Skin of body (tissue), 2 donors: ENCODE results near the gene CSNK1A1. TPM values are rescaled to one million over a fixed set of nuclear protein-coding genes. Genes with fewer than 3 reads are reported as not detected.
A peak's percentile ranks its signal among the peaks of the same experiment; 100 is the strongest.
"Not testable (repeated sequence)": the region's sequence is repeated elsewhere in the genome, so short reads cannot be mapped to it uniquely, and the experiment has no call there.

Experiments used
- DNase-seq: peaks from one replicate; lab custom pipeline; 2025; lab: John Stamatoyannopoulos, UW
- total RNA-seq: library from RNA; depleted of rRNA; stranded (reverse); fragments of >200 nt; gene quantifications from one replicate; pipeline ENCODE4 v1.2.3, GENCODE V29; 2014

The CSNK1A1 gene
- 235 TPM for total RNA-seq

DNA sequence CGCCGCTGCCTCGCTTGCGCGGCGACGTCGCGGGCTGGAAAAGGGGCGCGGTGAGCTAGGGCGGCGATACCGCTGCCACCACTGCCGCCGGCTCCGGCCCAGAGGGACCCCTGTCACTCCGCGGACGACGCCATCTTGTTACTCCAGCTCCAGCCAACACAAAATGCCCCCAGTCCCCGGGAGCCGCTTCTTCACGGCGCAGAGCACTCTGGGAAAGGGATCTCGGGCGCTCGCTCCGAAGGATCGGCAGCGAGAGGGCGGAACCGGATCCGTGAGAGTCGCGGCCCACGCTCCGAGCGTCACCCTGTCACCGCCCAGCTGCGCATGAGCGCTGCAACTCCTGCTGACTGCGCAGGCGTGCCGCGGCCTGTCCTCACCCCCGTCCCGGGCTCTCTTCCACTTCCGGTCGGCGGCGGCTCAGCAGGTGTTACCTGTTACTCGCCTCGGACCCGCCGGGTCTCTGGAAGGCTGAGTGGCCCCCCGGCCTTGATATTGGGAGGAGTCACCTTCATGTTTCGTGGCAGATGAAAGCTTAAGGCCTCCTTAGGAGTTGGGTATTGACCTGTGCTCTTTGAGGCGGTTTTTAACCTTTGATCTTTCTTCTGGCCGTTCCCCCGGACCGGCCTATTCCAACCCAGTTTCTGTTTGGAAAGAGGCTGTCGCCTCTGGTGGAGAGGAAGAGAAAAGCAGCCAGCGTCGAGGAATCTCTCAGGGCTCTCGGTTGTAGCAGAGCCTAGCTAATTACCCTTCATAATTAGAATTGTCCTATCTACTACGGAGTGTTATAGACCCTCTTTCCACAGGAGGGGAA lies at the start of gene CSNK1A1:
TSS of gene CSNK1A1 (minus strand) at position 213 of the 811 bp plus-strand sequence. CDS start 475 bp downstream, outside the sequence.
- peak; percentile 99 for DNase-seq

DNA sequence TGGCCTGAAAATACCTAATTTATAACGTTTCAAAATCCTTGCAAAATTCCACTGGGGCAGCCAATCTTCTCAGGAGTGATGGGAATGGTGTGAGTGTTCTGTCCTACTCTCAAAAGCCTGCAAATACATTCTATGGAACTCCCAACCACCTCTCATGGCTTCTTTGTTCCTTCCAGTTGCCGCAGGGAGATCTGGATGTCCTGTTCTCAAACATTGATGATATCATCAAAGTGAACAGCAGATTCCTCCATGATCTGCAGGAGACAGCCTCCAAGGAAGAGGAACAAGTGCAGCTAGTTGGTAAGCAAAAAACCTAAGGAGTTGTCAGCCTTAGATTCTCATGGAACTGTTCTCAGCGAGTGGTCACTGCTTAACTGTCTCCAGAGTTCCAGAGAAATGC lies 49.7 kb upstream of the CSNK1A1 start:
- DNase-seq, result no peak

DNA sequence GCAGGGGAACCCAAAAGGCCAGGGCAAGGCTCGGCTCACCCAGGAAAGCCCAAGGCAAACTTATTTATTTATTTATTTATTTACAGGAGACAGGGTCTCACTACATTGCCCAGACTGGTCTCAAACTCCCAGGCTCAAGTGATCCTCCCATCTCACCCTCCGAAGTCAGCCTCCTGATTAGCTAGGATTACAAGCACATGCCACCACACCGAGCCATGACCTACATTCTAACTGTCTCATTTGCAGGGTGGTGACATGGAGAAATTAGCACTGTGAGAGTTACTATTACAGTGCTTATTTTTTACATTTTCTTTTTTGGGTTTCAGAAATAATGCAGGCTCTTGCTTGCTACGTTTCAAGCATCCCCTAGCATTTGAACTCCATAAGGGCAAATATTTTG lies 48.1 kb upstream of the CSNK1A1 start:
- no peak for DNase-seq

DNA sequence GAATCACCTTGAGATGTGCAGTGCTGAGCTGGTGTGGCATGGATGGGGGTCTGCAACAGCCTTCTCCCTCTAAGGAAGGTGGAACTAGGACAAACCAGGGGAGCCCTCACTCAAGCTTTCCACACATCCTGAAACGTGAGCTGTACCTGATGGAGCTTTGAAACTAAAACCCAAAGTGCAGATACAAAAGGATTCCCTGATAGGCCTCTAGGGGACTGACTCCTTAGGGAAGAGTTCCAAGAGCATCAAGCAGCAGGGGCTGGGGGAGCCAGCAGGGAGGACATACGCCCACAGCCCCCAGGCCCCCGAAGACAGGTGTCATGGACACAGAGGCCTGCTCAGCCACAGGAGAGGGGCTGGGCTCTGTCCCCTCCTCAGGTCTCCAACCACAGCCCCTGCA lies 47.7 kb upstream of the CSNK1A1 start:
- no peak for DNase-seq

DNA sequence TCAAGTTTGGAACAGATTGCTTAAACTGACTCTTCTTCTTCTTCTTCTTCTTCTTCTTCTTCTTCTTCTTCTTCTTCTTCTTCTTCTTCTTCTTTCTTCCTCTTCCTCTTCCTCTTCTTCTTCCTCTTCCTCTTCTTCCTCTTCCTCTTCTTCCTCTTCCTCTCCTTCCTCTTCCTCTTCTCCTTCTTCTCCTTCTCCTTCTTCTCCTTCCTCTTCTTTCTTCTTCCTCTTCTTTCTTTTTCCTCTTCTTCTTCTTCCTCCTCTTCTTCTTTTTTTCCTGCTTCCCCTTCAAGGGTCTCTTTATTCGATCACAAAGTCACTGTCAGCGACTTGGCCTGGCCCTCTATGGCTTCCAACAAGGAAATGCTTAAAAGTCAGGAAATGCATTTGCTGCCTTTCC lies 47.0 kb upstream of the CSNK1A1 start:
- not testable (repeated sequence) for DNase-seq

DNA sequence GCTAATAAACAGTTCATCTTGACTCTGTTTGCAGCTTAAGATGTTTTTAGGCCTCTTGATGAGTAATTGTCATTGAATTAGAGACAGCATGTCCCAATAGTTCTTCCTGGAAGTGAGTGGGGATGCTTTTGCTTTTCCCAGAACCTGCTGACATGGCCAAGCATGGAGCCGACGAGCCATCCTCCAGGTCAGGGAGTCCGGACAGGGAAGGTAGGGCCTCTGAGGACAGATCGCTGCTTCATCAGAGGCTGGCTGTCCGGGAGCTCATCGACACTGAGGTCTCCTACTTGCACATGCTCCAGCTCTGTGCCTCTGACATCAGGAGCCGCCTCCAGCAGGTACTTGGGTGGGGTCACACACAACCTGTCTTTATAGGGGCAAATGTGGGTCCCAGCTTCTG lies 46.4 kb upstream of the CSNK1A1 start:
- DNase-seq, result no peak

DNA sequence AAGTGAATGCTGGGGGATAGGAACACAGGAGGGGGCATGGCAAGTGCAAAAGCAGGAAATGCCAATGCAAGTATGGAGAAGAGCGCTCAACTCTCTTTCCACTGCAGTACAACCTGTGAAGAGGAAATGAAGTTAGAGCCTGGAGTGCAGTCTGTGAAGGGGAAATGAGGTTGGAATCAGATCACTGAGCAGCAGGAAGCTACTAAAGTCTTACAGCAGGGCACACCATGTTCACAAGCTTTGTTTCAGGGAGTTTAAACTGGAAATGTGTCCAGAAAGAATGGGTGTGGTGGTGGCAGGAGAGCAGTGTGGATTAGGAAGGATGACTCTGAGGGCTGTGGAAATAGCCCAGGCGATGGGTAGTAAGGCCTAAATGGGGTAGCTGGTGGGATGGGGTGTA lies 45.5 kb upstream of the CSNK1A1 start:
- DNase-seq, result no peak

DNA sequence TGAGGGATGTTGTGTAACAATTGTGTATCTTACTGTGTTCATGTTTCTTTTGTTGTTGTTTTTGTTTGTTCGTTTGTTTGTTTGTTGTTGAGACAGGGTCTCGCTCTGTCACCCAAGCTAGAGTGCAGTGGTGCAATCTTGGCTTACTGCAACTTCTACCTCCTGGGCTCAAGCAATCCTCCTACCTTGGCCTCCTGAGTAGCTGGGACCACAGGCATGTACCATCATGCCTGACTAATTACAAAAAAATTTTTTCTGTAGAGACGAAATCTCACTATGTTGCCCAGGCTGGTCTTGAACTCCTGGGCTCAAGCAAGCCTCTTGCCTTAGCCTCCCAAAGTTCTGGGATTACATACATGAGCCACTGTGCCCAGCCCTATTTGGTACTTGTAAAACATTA lies 43.9 kb upstream of the CSNK1A1 start:
- DNase-seq, result not testable (repeated sequence)

DNA sequence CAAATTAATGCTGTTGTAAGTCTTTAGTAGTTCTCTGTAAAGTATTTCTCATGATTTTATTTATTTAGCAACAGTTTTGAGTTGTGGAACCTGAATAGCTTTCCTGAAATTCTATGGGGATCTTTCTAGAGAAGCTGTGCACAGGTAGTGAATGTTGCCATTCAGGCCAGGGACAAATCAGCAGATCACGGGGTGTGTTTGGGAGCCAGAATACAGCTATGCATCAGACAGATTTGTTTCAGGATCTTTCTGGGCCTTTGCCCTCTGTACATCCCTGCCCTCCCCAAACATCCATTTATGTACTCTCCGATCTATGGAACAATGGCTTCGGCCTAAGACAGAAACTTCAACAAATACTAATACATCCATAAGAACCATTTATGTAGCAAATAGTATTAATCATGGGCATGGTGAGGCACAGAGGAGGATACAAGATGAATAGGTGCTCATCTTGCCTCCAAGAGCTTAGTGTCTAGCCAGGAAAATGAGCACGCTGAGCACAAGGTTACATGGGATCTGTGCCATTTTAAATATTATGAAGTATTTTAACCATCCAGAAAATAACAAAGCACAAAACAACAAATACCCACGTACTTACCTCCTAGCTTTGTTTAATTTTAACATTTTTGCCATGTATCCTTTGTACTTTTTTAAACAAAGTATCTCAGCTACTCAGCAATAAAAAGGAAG lies 43.1 kb upstream of the CSNK1A1 start:
- DNase-seq, result no peak

DNA sequence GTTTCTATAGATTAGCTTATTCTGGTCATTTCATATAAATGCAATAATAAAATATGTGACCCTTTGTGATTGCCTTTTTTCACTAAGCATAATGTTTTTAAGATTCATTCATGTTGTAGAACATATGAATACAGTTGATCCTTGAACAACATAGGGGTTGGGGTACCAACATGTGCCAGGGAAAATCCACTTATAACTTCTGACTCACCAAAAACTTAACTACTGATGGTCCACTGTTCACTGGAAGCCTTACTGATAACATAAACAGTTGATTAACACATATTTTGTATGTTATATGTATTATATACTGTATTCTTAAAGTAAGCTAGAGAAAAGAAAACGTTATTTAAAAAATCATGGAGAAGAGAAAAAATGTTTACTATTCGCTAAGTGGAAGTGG lies 42.1 kb upstream of the CSNK1A1 start:
- no peak for DNase-seq

DNA sequence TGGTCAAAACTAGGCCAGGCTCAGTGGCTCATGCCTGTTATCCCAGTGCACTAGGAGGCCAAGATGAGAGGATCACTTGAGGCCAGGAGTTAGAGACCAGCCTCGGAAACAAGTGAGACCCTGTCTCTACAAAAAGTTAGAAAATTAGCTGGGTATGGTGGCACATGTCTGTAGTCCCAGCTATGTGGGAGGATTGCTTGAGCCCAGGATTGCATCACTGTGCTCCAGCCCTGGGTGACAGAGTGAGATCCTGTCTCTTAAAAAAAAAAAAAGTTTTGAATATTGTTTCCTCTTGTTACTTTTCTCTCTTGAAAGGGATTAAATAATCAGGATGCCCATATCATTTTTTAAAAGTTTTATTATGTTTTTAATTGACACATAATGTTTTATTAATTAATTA lies 37.7 kb upstream of the CSNK1A1 start:
- no peak for DNase-seq

DNA sequence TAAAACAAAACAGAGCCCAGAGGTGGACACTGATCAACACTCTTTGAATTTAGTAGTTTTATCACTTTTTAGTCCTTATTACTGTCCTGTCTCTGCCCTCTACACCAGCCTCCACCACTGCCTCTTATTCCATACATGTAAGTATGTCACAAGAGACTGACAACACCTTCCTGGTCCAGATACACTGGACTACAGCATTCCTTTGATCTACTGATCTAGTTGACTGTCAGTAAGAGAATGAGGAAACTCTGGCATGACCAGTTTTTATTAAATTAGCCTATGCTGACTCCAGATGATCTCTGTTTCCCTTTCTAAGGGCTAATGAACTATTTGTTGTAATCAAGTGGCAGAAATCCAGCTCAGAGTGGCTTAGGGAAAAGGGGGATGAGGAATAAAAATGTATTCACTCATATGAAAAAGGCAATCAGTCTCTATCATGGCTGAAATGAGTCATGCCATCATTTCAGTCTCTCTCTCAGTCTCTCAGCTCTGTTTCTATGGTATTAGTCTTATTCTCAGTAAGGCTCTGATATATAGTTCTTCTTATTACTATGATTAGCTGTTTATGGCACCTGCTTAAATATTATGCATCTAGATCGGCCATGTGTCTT lies 35.6 kb upstream of the CSNK1A1 start:
- DNase-seq, result no peak

DNA sequence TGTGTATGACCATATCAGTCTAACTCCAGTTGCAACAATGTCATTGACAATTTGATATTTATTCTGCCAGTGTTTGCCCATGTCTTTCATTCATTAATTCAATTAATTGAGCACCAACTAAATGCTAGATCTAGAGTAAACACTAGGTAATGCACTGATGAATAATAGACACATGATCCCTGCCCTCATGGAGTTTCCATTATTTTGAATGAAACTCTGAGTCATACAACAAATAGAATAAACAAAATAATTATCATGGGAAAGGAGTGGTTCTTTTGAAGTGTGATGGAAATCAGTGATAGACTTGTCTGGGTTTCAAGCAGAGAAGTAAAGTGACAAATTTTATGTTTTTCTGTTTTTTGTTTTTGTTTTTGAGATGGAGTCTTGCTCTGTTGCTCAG lies 34.7 kb upstream of the CSNK1A1 start:
- DNase-seq, result no peak

DNA sequence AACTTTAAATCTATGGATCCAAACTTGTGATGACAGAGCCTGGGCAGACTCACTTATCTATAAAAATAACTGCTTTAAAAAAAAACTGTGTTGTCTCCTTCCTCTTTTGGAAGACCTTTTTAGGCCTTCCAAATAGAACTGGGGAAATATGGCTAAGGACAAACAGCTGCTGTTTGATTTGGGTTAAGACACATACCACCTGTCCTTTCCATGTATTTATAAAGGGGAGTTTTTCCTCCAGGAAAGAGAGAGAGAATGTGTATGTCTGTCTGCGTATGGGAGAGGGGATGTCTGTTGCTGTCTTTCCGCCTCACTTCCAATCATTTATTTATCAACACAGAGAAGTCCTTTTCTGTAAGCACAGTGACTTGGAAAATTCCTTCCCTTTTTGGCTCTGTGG lies 32.9 kb upstream of the CSNK1A1 start:
- DNase-seq, result no peak

DNA sequence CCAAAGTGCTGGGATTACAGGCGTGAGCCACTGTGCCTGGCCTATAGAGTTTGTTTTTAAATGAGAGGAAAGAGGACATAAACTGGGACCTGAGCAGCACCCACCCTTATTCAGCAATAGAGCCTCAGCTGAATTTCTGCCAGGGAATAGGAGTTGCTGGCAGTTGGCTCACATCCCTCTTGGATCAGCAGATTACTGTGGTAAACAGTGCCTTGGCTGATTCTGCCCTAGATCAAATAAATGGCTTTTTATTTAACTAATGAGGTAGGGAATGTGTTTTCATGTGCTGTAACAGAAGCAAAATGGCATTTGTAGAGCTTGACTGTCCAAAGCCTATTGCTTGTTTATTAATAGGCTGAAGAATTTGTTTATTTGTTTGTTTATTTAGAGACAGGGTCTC lies 32.2 kb upstream of the CSNK1A1 start:
- DNase-seq, result no peak

DNA sequence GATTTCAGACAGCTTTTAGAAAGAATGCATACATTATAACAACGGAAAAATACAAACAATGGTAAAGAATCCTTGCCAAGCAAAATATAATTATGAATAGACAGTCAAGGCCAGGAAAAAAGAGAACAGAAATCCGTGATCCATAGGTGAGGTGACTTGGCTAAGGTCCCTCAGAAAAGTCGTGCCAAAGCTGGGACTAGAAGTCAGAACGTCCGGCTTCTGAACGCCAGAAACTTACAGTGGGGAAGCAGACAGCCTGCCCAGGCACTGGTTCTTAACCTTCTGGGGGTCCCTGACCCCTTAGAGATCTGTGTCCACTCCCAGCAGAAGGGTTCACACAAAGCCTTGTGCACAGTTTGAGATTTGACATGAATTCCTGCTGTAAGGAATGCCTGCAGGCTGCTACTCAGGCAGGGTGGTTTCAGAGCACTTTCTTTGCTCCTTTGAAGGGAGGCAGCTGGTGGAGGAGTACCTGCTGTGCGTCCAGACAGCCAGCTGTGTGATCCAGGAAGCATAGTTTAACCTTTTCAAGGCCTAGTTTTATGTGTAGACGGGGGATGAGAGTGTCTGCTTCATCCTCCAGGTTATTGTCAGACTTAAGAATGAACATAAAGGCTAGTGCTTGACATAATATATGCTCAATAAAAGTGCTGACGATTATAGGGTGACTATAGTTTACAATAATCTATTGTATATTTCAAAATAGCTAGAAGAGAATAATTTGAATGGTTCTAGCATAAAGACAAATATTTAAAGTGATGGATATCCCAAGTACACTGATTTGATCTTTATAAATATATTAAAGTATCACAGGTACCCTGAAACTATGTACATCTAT lies 30.9 kb upstream of the CSNK1A1 start:
- DNase-seq, result no peak

DNA sequence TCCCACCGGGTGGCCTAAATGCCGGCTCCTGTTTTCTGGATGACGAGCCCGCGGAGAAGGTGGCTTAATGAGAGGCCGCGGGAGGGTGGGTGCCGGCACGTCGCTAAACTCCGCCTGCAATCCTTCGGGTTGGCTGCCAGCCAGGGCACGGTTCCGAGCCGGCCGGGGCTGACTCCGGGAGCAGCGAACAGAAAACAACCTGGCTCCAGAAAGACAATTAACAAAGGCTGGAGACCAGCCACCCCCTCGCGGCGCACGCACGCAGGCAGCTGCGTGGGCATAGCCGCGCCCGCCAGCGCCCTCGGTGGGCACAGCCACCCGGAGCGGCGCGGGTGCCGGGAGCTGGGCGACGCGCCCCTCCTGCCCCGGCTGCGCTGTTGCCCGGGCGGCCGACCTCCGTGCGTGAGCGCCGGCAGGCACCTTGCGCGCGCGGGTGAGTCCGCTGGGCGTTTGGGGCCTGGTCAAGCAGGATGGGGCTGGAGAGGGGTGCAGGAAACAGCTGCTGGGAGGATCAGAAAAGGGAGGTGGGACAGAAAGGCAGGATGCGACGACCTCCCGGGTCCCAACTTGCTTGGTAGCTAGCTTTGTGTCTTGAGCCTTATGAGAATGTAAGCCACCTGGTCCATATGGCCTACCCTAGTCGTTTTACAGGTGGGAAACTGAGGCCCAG lies 30.1 kb upstream of the CSNK1A1 start, which contains the start of gene ARHGEF37:
TSS of gene ARHGEF37 (plus strand) at position 307 of the 670 bp plus-strand sequence. CDS start 16,272 bp downstream, outside the sequence.
- DNase-seq, result peak; percentile 46

DNA sequence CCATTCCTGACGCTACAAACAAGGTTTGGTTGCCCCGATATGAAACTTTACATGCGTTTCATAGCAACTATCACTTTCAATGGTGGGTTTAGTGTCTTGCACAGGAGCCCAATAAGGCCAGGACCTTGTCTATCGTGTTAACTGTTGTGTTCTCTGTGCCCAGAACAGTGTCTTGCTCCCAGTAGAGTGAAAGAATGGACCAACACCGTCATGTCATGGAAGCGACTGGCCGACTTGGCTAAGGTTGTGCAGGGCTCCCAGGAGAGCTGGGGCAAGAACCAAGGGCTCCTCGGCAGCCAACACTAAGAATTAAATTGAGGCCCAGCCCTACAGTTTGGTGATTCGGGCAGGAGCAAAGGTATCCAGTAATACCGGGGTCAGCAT lies 29.6 kb upstream of the CSNK1A1 start:
- DNase-seq, result no peak

DNA sequence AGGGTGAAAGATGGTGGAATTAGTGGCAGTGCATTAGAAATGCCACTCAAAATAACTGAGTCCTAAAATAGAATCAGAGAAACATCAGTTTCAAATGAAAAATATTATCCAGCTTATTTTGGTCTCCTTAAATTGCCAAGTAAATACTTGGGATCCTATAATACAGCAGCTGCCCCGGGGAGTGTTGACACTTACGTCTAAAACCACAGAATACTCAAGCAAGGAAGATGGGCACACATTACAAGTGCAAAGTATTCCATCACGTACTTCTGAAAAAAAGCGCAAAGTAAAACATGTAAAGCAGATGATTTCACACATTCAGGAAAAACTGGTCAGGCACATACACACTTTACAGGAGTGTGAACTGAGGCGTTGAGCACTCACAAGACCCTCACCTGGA lies 27.7 kb upstream of the CSNK1A1 start:
- no peak for DNase-seq

DNA sequence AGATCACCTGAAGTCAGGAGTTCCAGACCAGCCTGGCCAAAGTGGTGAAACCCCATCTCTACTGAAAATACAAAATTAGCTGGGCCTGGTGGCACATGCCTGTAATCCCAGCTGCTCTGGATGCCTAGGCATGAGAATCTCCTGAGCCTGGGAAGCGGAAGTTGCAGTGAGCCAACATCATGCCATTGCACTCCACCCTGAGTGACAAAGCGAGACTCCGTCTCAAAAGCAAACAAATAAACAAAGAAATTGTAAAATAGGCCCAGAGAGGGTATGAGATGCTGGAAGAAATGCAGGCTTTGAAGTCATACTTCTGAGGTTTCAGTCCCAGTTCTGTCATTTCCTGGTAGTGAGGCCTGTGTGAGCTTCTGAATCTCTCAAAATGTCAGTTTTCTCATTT lies 24.8 kb upstream of the CSNK1A1 start:
- DNase-seq, result no peak

DNA sequence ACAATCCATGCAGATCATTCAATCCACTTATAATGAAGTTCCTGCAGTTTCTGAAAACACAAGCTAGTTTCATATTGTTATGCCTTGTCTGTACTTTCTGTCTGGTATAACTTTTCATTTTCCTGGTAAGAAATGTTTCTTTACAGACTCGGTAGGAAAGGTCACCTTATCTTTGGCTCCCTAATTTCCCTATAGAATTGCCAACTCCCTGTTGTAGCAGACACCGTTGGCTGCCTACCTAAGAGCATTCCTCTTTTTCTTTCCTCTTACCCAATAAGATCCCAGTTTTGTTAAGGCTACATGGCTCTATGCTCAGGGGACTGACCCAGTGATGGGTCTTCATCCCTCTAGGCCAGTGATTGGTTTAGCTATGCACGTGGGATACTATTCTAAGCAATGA lies 23.9 kb upstream of the CSNK1A1 start:
- no peak for DNase-seq
